ENCODE measurements around the gene FARS2. TPM values are rescaled to one million over a fixed set of nuclear protein-coding genes. Genes with fewer than 3 reads are reported as not detected.

Gene FARS2
- total RNA-seq, 1 experiment from 2014 or later = 25.6 TPM

DNA sequence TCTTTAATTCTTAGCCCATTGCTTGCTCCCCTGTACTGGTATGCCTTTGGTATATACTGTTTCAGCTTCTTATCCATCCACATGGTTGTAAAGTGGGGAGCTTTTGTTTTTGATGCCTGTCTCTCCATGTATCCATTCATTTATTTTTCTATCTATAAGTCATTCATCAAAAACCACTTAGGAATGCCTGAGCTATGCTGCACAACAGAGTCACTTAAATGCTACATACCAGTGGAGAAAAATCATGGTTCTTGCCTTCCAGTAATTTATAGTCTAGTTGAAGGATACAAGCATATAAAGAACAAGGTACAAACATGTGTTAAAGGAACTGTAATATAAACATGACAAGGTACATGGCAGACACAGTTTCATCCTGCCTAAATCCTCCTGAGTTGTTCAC lies 398.2 kb downstream of the FARS2 start:
- in situ Hi-C loops (cut with HindIII; ENCODE audit: low pct_unique_long_range_greater_than_20kb, low sequenced_read_pairs) = no loop called here
- DNase-seq (ENCODE audit: low read depth, low spot score) = no peak

DNA sequence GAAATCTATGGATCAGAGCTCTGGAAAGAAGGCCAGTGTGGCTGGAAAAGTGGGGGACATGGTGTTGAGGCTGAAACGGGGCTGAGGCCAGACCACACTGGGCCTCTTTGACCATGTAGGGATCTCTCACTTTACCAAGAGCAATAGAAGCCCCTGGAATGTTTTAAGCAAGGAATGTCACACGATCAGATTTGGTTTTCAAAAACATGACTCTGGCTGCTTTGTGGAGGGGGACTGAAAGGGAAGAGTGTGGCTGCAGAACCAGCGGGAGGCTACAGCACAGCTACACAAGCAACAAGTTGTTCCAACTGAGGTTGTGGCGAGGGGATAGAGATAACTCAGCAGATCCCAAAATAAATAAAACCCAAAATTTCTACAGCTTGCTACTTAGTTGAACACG lies 399.5 kb downstream of the FARS2 start:
- DNase-seq (ENCODE audit: low read depth, low spot score) = no peak
- in situ Hi-C loops (cut with HindIII; ENCODE audit: low pct_unique_long_range_greater_than_20kb, low sequenced_read_pairs) = no loop called here

DNA sequence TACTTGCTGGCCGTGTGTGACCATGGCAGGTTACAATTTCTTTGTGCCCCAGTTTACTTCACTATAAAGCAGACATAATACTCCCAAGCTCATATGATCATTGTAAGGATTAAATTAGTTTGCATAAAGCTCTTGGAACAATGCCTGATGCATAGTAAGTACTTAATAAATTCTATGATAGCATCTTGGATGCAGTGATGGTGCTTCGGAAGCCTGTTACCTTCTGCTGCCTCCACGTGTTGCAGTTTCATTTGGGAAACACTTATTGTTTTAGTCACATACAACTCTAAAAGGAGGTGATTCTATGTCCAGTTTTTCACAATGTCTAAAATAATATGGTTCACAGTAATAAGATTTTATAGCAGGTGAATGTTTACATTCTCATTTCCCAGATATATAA lies 401.5 kb downstream of the FARS2 start:
- no peak for DNase-seq (ENCODE audit: low read depth, low spot score)
- in situ Hi-C loops (cut with HindIII; ENCODE audit: low pct_unique_long_range_greater_than_20kb, low sequenced_read_pairs) = no loop called here

- in situ Hi-C loops (cut with HindIII; ENCODE audit: low pct_unique_long_range_greater_than_20kb, low sequenced_read_pairs) = no loop called here
- DNase-seq (ENCODE audit: low read depth, low spot score) = no peak
Observed at GRCh38 chr6:5663259-5663658, 401.9 kb downstream of the FARS2 start.

DNA sequence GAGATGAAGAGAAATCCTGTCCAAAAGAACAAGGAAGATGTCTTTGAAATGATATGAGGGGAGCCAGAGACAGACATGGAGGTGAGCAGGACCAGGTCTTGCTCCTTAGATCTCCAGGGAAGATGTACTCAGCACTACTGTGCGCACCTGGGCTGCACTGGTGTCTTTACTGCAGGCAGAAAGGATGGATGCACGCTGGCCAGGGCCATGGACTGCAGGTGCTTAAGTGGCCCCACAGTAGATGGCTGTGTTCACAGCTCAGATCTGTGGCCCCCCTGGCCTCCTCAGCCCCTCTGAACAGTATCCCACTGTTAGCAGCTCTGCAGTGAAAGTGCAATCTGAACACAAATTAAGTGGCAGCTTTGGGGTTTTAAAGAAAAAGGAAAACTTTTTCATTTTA lies 402.4 kb downstream of the FARS2 start:
- no peak for DNase-seq (ENCODE audit: low read depth, low spot score)
- in situ Hi-C loops (cut with HindIII; ENCODE audit: low pct_unique_long_range_greater_than_20kb, low sequenced_read_pairs) = no loop called here

DNA sequence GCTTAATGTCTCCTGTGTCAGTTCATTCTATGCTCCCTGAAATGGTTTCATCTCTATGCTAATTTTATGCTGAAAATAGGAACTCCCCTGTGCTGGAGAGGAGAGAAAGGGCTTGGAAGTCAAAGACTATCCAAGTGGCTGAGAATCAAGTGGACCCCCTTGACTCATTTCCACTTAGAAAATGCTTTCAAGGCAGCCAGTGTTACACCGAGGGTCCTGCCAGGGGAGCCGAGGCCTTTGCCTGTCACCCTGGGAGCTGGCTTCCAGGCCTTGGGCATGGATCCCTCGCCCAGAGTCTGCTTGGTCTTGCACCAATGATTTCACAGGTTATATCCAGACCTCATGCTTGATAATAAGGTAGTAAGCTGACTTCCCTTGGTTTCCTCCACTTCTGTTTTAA lies 402.8 kb downstream of the FARS2 start:
- in situ Hi-C loops (cut with HindIII; ENCODE audit: low pct_unique_long_range_greater_than_20kb, low sequenced_read_pairs) = no loop called here
- no peak for DNase-seq (ENCODE audit: low read depth, low spot score)

- DNase-seq (ENCODE audit: low read depth, low spot score) = no peak
- in situ Hi-C loops (cut with HindIII; ENCODE audit: low pct_unique_long_range_greater_than_20kb, low sequenced_read_pairs) = no loop called here
Observed at GRCh38 chr6:5665173-5665572, 403.9 kb downstream of the FARS2 start.

DNA sequence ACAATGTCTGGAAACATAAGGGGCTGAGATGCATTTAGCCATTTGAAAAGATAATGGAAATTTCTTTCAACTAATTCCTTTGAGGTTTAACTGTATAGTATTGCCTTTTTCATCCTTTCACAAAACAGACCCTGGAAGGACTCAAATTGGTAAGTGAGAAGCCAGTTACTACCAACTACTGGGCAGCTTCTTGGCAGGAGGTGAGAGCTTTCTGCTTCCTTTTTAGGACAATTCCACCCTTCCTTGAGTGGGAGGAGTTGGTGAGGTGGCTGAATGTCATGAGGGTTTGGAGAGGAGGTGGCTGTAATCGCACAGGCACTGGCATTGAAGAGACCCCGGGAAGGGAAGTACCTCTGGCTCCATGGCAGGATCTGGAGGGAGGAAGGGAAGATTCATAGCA lies 404.4 kb downstream of the FARS2 start:
- in situ Hi-C loops (cut with HindIII; ENCODE audit: low pct_unique_long_range_greater_than_20kb, low sequenced_read_pairs) = no loop called here
- DNase-seq (ENCODE audit: low read depth, low spot score) = no peak

DNA sequence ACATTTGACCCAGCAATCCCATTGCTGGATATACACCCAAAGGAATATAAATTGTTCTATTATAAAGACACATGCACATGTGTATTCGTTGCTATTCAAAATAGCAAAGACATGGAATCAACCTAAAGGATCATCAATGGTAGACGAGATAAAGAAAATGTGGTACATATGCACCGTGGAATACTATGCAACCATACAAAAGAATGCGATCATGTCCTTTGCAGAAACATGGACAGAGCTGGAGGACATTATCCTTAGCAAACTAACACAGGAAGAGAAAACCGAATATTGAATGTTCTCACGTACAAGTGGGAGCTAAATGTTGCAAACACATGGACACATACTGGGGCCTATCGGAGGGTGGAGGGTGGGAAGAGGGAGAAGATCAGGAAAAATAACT lies 405.4 kb downstream of the FARS2 start:
- no peak for DNase-seq (ENCODE audit: low read depth, low spot score)
- in situ Hi-C loops (cut with HindIII; ENCODE audit: low pct_unique_long_range_greater_than_20kb, low sequenced_read_pairs) = no loop called here

DNA sequence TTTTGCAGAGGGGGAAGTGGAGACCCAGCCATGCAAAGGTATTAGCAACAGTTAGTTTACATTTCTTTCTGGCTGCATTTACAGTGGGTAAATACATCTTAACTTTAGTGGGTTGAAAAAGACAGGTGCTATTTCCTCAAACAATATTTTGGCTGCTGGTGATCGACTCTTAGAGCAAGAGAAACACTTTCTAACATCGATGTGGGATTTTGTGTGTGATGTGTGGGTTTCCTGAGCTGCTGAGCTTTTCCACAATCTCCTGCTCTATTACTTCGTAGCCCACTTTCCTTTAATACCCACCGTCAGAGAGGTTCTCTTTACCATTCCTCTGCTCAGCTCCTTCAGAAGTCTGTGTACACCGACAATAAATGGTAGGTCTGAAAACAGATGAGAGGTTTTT lies 406.4 kb downstream of the FARS2 start:
- no peak for DNase-seq (ENCODE audit: low read depth, low spot score)
- in situ Hi-C loops (cut with HindIII; ENCODE audit: low pct_unique_long_range_greater_than_20kb, low sequenced_read_pairs) = no loop called here

DNA sequence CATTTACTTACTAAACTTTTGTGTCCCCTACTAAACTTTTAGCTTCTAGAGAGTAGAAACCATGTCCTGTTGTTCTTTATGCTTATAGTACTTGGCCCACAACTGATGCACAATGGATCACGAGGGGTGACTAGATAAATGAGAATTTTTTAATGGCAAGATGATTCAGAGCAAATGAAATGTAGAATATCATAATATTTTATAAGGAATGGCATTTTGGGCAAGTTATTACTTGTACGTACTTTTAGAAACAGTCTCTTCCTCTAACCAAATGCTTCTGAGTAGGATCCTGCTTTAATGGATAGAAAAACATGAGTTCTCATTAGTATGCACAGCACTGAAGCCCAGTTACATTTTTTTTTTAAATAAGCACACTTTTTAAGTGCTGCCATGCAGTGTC lies 409.1 kb downstream of the FARS2 start:
- in situ Hi-C loops (cut with HindIII; ENCODE audit: low pct_unique_long_range_greater_than_20kb, low sequenced_read_pairs) = no loop called here
- DNase-seq (ENCODE audit: low read depth, low spot score) = no peak

- no peak for DNase-seq (ENCODE audit: low read depth, low spot score)
- in situ Hi-C loops (cut with HindIII; ENCODE audit: low pct_unique_long_range_greater_than_20kb, low sequenced_read_pairs) = no loop called here
Observed at GRCh38 chr6:5670811-5671561, 409.7 kb downstream of the FARS2 start.

DNA sequence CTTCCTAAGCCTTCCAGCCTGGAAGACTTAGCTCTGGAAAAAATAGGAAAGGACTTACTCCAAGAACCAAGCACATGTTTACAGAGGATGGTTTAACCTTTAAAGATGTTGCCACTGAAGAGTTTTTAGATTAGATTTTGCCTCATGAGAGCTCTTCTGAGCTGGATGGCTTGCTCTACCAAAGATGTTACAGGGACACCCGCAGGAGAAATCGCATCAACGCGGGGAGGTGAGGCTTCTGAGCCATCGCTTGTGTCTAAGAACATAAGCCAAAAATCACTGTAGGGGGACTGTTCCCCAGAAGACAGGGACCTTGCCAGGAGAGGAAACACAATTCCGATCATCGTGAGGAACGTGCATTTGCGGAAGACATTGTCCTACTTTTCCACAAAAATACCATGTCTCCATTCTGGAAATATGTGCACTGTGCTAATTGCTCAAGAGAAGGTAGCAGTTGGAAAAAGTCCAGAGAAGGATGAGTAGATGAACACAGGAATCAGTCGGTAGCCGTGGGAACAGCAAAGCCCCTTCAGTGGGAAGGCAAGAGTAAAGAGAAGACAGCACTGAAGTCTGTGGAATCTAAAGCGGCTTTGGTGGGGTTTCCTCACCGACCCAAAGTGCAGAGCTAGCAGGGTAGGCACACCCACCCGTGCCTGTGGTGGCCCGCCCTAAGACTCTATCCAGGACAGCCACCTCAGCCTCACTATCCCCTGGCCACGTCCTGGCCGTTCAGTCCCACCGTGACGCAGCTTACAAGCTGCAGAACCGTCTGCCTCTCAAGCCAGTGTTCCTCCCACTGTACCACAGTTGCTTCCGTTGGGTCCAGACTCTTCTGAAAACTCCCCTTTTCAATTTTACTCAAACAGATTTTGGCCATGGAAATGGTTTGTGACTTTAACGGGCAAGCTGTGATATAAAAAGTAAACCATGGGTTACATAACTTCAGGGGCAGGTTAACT lies 410.6 kb downstream of the FARS2 start:
- DNase-seq (ENCODE audit: low read depth, low spot score) = peak; percentile 28
- in situ Hi-C loops (cut with HindIII; ENCODE audit: low pct_unique_long_range_greater_than_20kb, low sequenced_read_pairs) = no loop called here

DNA sequence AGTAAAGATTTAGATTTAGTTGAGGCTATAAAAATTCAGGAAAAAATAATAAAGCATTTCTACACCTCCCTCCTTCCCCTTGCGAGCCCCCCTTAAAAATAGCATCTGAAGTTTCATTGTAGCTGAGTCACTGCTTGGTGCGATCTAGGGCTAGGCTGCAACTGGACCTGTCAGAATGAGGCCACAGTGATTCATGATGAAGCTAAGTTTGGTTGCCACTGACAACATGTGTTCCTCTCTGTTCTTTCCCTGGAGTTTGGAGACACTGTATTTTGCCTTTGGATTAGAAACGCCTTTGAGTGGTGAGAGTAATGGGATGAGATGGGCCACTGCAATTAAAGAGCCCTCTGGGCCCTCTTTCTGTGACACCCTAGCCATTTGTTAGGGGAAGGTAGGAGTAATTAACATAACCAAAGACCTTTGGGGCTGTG lies 411.3 kb downstream of the FARS2 start:
- in situ Hi-C loops (cut with HindIII; ENCODE audit: low pct_unique_long_range_greater_than_20kb, low sequenced_read_pairs) = no loop called here
- no peak for DNase-seq (ENCODE audit: low read depth, low spot score)

GRCh38 chr6:5673019-5673790 lies 411.9 kb downstream of the FARS2 start:
- no peak for DNase-seq (ENCODE audit: low read depth, low spot score)
- in situ Hi-C loops (cut with HindIII; ENCODE audit: low pct_unique_long_range_greater_than_20kb, low sequenced_read_pairs) = no loop called here

DNA sequence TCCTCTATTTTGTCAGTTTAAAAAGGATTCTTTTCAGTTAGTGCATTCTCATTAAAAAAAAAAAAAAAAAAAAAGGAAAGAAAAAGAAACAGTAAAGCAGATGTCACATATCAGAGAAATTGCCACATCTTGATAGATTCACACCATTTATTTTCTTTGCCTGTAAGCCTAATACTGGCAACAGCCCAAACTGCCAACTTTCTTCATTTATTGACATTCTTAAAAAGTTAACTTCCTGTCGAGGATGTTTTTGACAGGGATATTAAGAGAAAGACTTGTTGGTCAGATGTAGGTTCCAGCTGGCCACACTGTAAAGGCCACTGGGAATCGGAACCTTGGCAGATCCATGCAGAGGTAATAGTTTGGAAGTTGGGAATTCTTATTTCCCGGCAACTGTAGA lies 412.8 kb downstream of the FARS2 start:
- in situ Hi-C loops (cut with HindIII; ENCODE audit: low pct_unique_long_range_greater_than_20kb, low sequenced_read_pairs) = no loop called here

DNA sequence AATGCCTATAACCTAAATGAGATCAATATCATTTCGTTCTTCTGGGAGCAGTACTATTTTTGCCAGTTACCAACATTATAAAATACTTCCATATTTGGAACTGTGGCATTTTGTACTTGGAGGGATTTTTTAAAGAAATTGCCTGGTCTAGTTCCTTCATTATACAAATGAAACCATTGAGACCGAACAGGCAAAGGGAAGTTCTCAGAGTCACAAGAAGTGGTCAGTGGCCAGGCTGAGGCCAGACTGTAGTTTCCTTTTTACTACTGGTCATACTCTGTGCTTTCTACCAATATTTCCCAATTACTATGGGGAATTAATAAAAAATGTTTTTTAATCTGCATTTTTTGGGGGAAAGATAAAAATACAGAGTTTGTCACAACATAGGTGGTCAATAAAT lies 413.4 kb downstream of the FARS2 start:
- in situ Hi-C loops (cut with HindIII; ENCODE audit: low pct_unique_long_range_greater_than_20kb, low sequenced_read_pairs) = no loop called here
- no peak for DNase-seq (ENCODE audit: low read depth, low spot score)

More for the DNA sequence above, 412.8 kb downstream of the FARS2 start:
- DNase-seq (ENCODE audit: low read depth, low spot score) = no peak

- in situ Hi-C loops (cut with HindIII; ENCODE audit: low pct_unique_long_range_greater_than_20kb, low sequenced_read_pairs) = no loop called here
- no peak for DNase-seq (ENCODE audit: low read depth, low spot score)
Observed at GRCh38 chr6:5676701-5677100, 415.4 kb downstream of the FARS2 start.
